GM10266 (cell line): ENCODE measurements around the gene VPS25.
"Not testable (repeated sequence)": the region's sequence is repeated elsewhere in the genome, so short reads cannot be mapped to it uniquely, and the experiment has no call there.

Experiments used
- DNase-seq: peaks from one replicate; pipeline ENCODE4 v3.0.0; 2012; ENCODE audit errors: extremely low spot score
- CTCF ChIP-seq: IDR thresholded peaks from 2 replicates; pipeline ENCODE4 v1.5.1; 2012; ENCODE audit warnings: mild to moderate bottlenecking, low read depth; ENCODE audit not compliant: control insufficient read depth, insufficient read depth; ENCODE audit errors: missing control alignments

Gene VPS25

GRCh38 chr17:42759982-42760651 lies 13.1 kb upstream of the VPS25 start:
- peak; percentile 67 for DNase-seq
- TF ChIP-seq CTCF, result no peak

DNA sequence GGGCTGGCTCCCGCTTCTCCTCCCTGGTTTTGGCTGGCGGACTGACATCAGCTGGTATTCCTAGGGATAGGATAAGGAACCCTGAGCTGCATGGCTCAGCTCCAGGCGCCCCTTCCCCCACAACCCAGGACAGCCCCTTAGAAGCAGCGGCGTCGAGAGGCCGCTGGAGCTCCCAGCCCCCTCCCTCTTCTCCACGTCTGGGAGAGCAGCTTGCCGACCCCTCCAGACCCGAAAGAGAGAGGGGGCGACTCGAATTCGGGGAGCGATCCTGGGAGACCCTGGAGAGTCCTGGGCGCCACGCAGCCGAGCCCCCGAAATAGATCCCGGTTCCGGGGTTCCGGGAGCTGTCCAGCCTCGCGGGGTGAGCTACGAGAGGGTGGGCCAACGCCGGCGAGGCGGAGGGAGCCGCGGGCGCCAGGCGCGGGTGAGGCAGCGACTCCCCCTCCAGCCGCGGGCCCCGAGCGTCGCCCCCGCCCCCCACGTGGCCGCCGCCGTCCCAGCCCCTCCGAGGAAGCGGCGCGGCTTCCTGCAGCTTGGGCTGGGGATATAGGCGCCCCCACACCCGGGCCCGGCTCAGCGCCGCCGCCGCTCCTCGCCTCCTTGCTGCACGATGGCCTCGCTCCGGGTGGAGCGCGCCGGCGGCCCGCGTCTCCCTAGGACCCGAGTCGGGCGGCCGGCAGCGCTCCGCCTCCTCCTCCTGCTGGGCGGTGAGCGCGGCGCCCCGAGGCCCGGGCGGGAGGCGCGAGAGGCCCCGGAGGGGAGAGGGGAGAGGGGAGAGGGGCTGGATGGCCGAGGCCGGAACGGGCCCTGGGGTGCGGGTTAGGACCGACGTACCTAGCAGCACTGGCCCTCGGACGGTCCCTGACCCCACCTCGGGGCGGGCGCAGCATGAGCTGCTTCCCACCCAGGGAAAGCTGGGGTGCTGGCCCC lies 12.3 kb upstream of the VPS25 start, which contains the start of gene RAMP2:
Gene RAMP2 (plus strand): TSS at position 576 of the 930 bp plus-strand sequence. CDS start 35 bp downstream, at position 611.
- peak; percentile 54 for DNase-seq

GRCh38 chr17:42761638-42762037 lies 11.6 kb upstream of the VPS25 start:
- TF ChIP-seq CTCF, result no peak
- DNase-seq, result no peak

More for the DNA sequence above, 12.3 kb upstream of the VPS25 start, which contains the start of gene RAMP2:
- no peak for TF ChIP-seq CTCF

GRCh38 chr17:42766124-42766523 lies 7.1 kb upstream of the VPS25 start:
- TF ChIP-seq CTCF, result no peak
- no peak for DNase-seq

- DNase-seq, result no peak
- no peak for TF ChIP-seq CTCF
Measured at GRCh38 chr17:42767512-42767911, 5.7 kb upstream of the VPS25 start.

- not testable (repeated sequence) for DNase-seq
Measured at GRCh38 chr17:42768006-42768405, 5.2 kb upstream of the VPS25 start.

DNA sequence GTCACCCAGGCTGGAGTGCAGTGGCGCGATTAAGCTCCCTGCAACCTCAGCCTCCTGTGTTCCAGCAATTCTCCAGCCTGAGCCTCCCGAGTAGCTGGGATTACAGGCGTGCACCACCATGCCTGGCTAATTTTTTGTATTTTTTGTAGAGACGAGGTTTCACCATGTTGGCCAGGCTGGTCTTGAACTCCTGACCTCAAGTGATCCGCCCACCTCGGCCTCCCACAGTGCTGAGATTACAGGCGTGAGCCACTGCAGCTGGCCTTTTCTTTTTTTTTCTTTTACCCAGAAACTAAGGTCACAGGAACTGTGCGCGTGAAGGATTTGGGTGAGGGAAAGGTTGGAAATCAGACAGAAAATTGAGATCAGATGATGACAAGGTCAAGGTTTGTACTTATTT lies 3.3 kb upstream of the VPS25 start:
- DNase-seq, result not testable (repeated sequence)

- no peak for DNase-seq
- no peak for TF ChIP-seq CTCF
Measured at GRCh38 chr17:42772945-42773289, 332 bp upstream of the VPS25 start.
